Measurements from ENCODE around the gene HSPA14. TPM values are rescaled to one million over a fixed set of nuclear protein-coding genes. Genes with fewer than 3 reads are reported as not detected.

Gene HSPA14
- total and polyA plus RNA-seq, 8 donors, result 1.2 to 25.9 (median 16.3) TPM; not detected in 1

- peaks cover 0 to 6% (median 1%) of the 10 kb centered on the region in 4 donors for H3K36me3 ChIP-seq
- 85 to 94% (median 91%) methylated on average over 9 of the region's 9 CpGs for WGBS, 5 donors
- H3K4me3 ChIP-seq, result no peak overlapping the region
- peak overlapping the region in 1 of 5 donors; percentile 95 for H3K27ac ChIP-seq
- intact Hi-C loops (cut with DNase I; ENCODE audit: low total_unique reads), result no loop called here
- H3K9me3 ChIP-seq, result no peaks in the 10 kb centered on the region
- TF ChIP-seq EP300 (IDR thresholded peaks at IDR 0.05), result no peak
- TF ChIP-seq CTCF (IDR thresholded peaks at IDR 0.05), result no peak
- no peak for TF ChIP-seq POLR2AphosphoS5 (IDR thresholded peaks at IDR 0.05)
- no peak for DNase-seq
- H3K27me3 ChIP-seq, result no peaks in the 10 kb centered on the region
- peaks cover 4 to 31% (median 25%) of the 10 kb centered on the region in 4 donors for H3K4me1 ChIP-seq
Measured at GRCh38 chr10:14876764-14877163, 38.7 kb downstream of the HSPA14 start.

GRCh38 chr10:14878266-14879123 is 40.4 kb downstream of the HSPA14 start, which contains the start of gene SUV39H2:
Gene SUV39H2, plus strand, starts transcription at chr10:14878866. Its CDS starts 23 bp downstream, at chr10:14878889.
- Histone ChIP-seq H3K27ac (peak within 1 kb of the TSS; percentile 92 to 96 (median 95)), H3K4me1 (peaks cover 4 to 31% (median 25%) of the 10 kb centered on the region in 4 donors), H3K4me3 (peak within 1 kb of the TSS; percentile 69 to 98 (median 94)), H3K36me3 (no peaks in the 10 kb centered on the region), H3K9me3 (no peaks in the 10 kb centered on the region), H3K27me3 (no peaks in the 10 kb centered on the region)
- DNase-seq, result peak; percentile 97 to 99
- TF ChIP-seq POLR2AphosphoS5 (IDR thresholded peaks at IDR 0.05) (peak; percentile 29 to 89 (median 88)), EP300 (IDR thresholded peaks at IDR 0.05) (no peak)
- WGBS, 5 donors, result 0 to 1% (median 0%) methylated on average over 7 to 102 of the region's 102 CpGs
- intact Hi-C loops (cut with DNase I; ENCODE audit: low total_unique reads), result no loop called here

DNA sequence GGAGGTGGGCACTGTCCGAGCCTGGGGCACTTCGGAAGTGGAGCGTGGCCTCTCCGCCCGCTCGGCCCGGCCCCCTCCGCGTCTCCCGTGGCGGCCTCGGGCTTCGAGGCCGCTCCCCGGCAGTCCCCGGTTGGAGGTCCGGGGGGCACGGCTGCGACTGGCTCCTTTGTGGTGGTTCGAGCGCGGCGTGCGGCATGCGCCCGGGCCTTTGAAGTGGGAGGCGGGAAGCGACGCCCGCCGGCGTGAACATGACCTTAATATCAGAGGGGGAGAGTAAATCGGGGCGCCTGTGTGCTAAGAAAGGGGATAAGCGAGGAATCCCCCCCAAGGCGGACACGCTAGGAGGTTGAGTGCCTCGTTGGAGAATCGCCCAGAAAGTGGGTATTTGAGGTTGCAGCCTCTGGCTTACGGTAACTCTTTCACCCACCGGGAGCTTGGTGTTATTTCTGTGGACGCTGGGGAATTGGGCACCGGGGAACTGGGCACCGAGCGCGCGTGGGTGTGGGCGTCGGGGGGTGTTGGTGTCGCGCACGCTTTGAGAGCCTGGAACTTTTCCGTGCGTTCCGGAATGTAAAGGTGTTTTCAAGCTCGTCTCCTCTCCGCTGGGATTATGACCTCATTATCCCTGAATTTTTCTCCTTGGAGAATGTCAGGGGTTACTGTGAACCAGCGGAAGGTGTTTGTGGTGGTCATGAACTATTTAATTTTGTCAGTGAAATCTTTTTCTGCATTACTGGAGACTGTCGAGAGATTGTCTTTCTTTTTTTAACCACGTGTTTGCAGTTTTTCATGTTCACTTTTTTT is 41.2 kb downstream of the HSPA14 start:
- H3K27me3 ChIP-seq, result no peaks in the 10 kb centered on the region
- TF ChIP-seq POLR2AphosphoS5 (IDR thresholded peaks at IDR 0.05), result no peak
- TF ChIP-seq CTCF (IDR thresholded peaks at IDR 0.05), result no peak
- TF ChIP-seq EP300 (IDR thresholded peaks at IDR 0.05), result no peak
- TF ChIP-seq POLR2A (IDR thresholded peaks at IDR 0.05), result no peak
- H3K36me3 ChIP-seq, result no peaks in the 10 kb centered on the region
- DNase-seq, result peak in 1 of 2 donors; percentile 71
- H3K4me1 ChIP-seq, result peaks cover 4 to 31% (median 25%) of the 10 kb centered on the region in 4 donors
- no peaks in the 10 kb centered on the region for H3K9me3 ChIP-seq
- WGBS, 5 donors, result 0% methylated on average over 23 to 60 of the region's 60 CpGs
- peak overlapping the region; percentile 92 to 96 (median 95) for H3K27ac ChIP-seq
- peak overlapping the region; percentile 69 to 98 (median 94) for H3K4me3 ChIP-seq
- intact Hi-C loops (cut with DNase I; ENCODE audit: low total_unique reads), result no loop called here

DNA sequence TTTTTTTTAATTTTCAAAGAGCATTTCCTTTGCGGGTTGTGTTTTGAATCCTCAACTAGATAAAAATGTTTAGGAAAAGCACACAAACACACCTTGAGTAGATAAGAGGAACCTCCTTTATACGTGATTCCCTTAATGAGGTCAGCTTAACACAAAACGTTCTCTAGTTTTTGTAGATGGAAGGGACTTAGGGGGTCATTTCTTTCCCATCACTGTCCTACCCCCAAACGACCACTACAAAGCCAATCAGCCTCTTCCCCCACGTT is 41.8 kb downstream of the HSPA14 start:
- Histone ChIP-seq H3K27me3 (no peaks in the 10 kb centered on the region), H3K27ac (peak overlapping the region in 1 of 5 donors; percentile 95), H3K4me3 (peak overlapping the region in 3 of 4 donors; percentile 69 to 98 (median 93)), H3K9me3 (no peaks in the 10 kb centered on the region), H3K36me3 (no peaks in the 10 kb centered on the region), H3K4me1 (peaks cover 4 to 31% (median 25%) of the 10 kb centered on the region in 4 donors)
- no peak for TF ChIP-seq POLR2A (IDR thresholded peaks at IDR 0.05)
- no peak for TF ChIP-seq POLR2AphosphoS5 (IDR thresholded peaks at IDR 0.05)
- TF ChIP-seq CTCF (IDR thresholded peaks at IDR 0.05), result no peak
- no peak for TF ChIP-seq EP300 (IDR thresholded peaks at IDR 0.05)
- intact Hi-C loops (cut with DNase I; ENCODE audit: low total_unique reads), result no loop called here
- DNase-seq, result no peak
- 1 to 4% (median 3%) methylated on average over 5 of the region's 5 CpGs for WGBS, 5 donors

Measured in stomach (tissue), 9 donors.